Natural killer cell (primary cell): Measurements from ENCODE around the gene TGM3. TPM values are rescaled to one million over a fixed set of nuclear protein-coding genes. Genes with fewer than 3 reads are reported as not detected.

Source experiments
- ATAC-seq, 3 donors: fragments of 150-1000 bp in 2 of 3; fragments of 200-7000 bp in 1 of 3; cut with Tn5 transposase; 1 replicate in 1 of 3; 2 replicates in 2 of 3; pipeline ENCODE4 v1.10.0; 2021; ENCODE audit warnings: mild to moderate bottlenecking in 2 of 3, moderate library complexity in 2 of 3
- DNase-seq, 2 donors: peaks; one replicate each; pipeline versions ENCODE4 v3.0.0 to v3.0.0-alpha.2; 2013 to 2021; ENCODE audit warnings: mixed read lengths in 1 of 2
- H3K27ac ChIP-seq: one replicate; pipeline ENCODE4 v1.5.1; 2013; ENCODE audit warnings: mild to moderate bottlenecking, low read length
- H3K27me3 ChIP-seq: one replicate; pipeline ENCODE4 v1.6.1; 2013; ENCODE audit warnings: low read length; ENCODE audit not compliant: control insufficient read depth, insufficient read depth
- H3K36me3 ChIP-seq: one replicate; pipeline ENCODE4 v1.6.1; 2013; ENCODE audit warnings: low read length; ENCODE audit not compliant: control insufficient read depth, insufficient read depth
- H3K4me1 ChIP-seq: one replicate; pipeline ENCODE4 v1.6.1; 2013; ENCODE audit warnings: low read length; ENCODE audit not compliant: control insufficient read depth, insufficient read depth
- H3K4me3 ChIP-seq: one replicate; pipeline ENCODE4 v1.5.1; 2013; ENCODE audit warnings: low read length
- H3K9me3 ChIP-seq: one replicate; pipeline ENCODE4 v1.6.1; 2013; ENCODE audit warnings: low read length; ENCODE audit not compliant: control insufficient read depth, insufficient read depth
- H3K27ac Mint-ChIP-seq, 2 donors: one replicate each; pipeline ENCODE4 v1.8.0; 2022; ENCODE audit warnings: mild to moderate bottlenecking in 2 of 2, mixed read lengths in 2 of 2, moderate library complexity in 1 of 2
- H3K27me3 Mint-ChIP-seq, 2 donors: one replicate each; pipeline ENCODE4 v1.8.0; 2022; ENCODE audit warnings: low read depth in 2 of 2, mixed read lengths in 2 of 2
- H3K36me3 Mint-ChIP-seq: one replicate; pipeline ENCODE4 v1.8.0; 2022; ENCODE audit warnings: mixed read lengths
- H3K4me1 Mint-ChIP-seq, 2 donors: one replicate each; pipeline ENCODE4 v1.8.0; 2022; ENCODE audit warnings: mixed read lengths in 2 of 2
- H3K4me3 Mint-ChIP-seq: one replicate; pipeline ENCODE4 v1.8.0; 2022; ENCODE audit warnings: mild to moderate bottlenecking, moderate library complexity, mixed read lengths
- H3K9me3 Mint-ChIP-seq, 2 donors: one replicate each; pipeline ENCODE4 v1.8.0; 2022; ENCODE audit warnings: mixed read lengths in 2 of 2
- WGBS: methylation state at CpG from one replicate; pipeline ENCODE4 v1.1.7; 2013; ENCODE audit warnings: missing lambda C conversion rate; ENCODE audit not compliant: insufficient coverage; 5-methylcytosine and 5-hydroxymethylcytosine counted together
- intact Hi-C: fragments of 100-400 bp; cut with micrococcal nuclease; formaldehyde crosslinking; loops from one replicate; pipeline ENCODE4 v1.14.2; 2022
- total RNA-seq, 4 donors: library from RNA; stranded (reverse); fragments of 120-200 nt in 1 of 4; gene quantifications; one replicate each; pipeline versions ENCODE4 v1.2.3 to v1.2.4, GENCODE V29; 2013 to 2022
- TF ChIP-seq, protein P1 (sequence below): fragments of 200-600 bp; IDR thresholded peaks from one replicate; pipeline ENCODE4 v1.8.0; 2022; ENCODE audit warnings: antibody characterized with exemption

TGM3 gene
- total RNA-seq, 3 donors from 2014 or later (not counting 1 experiment from before 2014, with no cell fraction given) = not detected

DNA sequence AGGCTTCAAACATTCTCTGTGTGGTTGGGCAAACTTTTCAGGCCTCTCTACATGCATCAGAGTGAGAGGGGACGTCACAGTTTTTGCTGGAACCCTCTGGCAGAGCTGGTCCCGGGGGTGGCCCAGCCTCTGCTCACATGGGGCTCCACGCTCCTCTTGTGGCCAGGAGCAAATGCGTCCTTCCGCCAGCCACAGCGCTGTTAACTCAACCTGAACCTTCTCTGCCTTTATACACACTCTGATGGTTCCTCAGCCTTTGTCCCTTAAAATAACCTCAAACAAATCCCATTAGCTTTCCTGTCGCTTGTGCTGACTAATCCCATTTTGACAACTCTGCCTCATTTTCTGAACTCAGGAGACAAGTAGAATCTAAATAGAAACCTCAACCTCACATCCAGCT, 45.5 kb downstream of the TGM3 start:
- no peak overlapping the region for H3K27ac Mint-ChIP-seq
- Histone ChIP-seq H3K4me3 (no peak overlapping the region), H3K9me3 (no peaks in the 10 kb centered on the region), H3K36me3 (no peaks in the 10 kb centered on the region), H3K27me3 (no peaks in the 10 kb centered on the region), H3K27ac (no peak overlapping the region), H3K4me1 (no peaks in the 10 kb centered on the region)
- TF ChIP-seq, protein P1, sequence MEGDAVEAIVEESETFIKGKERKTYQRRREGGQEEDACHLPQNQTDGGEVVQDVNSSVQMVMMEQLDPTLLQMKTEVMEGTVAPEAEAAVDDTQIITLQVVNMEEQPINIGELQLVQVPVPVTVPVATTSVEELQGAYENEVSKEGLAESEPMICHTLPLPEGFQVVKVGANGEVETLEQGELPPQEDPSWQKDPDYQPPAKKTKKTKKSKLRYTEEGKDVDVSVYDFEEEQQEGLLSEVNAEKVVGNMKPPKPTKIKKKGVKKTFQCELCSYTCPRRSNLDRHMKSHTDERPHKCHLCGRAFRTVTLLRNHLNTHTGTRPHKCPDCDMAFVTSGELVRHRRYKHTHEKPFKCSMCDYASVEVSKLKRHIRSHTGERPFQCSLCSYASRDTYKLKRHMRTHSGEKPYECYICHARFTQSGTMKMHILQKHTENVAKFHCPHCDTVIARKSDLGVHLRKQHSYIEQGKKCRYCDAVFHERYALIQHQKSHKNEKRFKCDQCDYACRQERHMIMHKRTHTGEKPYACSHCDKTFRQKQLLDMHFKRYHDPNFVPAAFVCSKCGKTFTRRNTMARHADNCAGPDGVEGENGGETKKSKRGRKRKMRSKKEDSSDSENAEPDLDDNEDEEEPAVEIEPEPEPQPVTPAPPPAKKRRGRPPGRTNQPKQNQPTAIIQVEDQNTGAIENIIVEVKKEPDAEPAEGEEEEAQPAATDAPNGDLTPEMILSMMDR = no peak
- no peak for ATAC-seq
- no peak overlapping the region for H3K4me3 Mint-ChIP-seq
- no peaks in the 10 kb centered on the region for H3K4me1 Mint-ChIP-seq
- intact Hi-C loops = no loop called here
- H3K27me3 Mint-ChIP-seq = peaks cover 0 to 16% of the 10 kb centered on the region in 2 donors
- WGBS = 84% methylated on average over 7 of the region's 7 CpGs
- no peak for DNase-seq
- H3K9me3 Mint-ChIP-seq = no peaks in the 10 kb centered on the region
- no peaks in the 10 kb centered on the region for H3K36me3 Mint-ChIP-seq

DNA sequence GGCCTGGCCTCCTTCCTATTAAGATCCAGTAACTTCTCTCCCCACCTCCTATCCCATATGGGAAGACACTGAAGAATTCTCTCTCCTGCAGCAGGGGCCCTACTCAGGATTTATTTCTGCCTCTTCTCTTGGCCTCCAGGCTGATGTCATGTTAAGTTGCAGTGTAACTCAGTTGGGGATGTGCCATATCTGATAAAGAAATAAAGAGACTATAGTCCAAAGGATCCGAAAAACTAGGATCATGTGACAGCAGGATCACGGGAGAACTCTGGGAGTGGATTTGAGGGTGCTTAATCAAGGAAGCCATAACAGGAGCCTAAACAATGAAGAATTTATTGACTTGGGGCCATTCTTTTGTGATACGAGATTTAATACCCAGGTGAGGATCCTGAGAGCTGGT, 46.4 kb downstream of the TGM3 start:
- no peak overlapping the region for H3K27ac ChIP-seq
- no peaks in the 10 kb centered on the region for H3K36me3 Mint-ChIP-seq
- DNase-seq = no peak
- no peak overlapping the region for H3K4me3 ChIP-seq
- H3K27ac Mint-ChIP-seq = no peak overlapping the region
- H3K4me3 Mint-ChIP-seq = no peak overlapping the region
- no peaks in the 10 kb centered on the region for H3K9me3 ChIP-seq
- WGBS = 95% methylated on average over 3 of the region's 3 CpGs
- no peaks in the 10 kb centered on the region for H3K36me3 ChIP-seq
- peaks cover 0 to 17% of the 10 kb centered on the region in 2 donors for H3K27me3 Mint-ChIP-seq
- no peaks in the 10 kb centered on the region for H3K4me1 ChIP-seq
- intact Hi-C loops = no loop called here
- no peak for ATAC-seq
- TF ChIP-seq, protein P1 = no peak
- H3K27me3 ChIP-seq = peaks cover 3% of the 10 kb centered on the region
- H3K4me1 Mint-ChIP-seq = no peaks in the 10 kb centered on the region
- no peaks in the 10 kb centered on the region for H3K9me3 Mint-ChIP-seq

DNA sequence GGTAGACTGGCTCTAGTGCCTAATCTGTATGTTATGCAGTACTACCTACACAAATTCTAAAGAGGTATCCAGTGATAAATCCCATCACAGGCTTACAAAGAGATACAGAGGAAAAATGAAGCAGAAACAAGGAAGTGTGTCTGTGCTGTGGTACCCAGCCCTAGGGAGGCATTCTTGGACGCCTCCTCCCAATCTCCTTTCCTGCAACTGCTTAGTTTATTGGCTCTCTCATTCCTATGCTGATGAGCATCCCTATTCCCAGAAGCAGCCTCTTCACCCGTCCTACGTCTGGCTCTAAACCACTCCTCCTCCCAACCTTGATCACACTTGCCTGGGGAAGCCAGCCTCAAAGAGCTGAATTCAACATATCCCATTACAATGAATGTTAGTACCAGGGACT, 50.4 kb downstream of the TGM3 start:
- intact Hi-C loops = no loop called here
- TF ChIP-seq, protein P1 = no peak
- H3K9me3 ChIP-seq = no peaks in the 10 kb centered on the region
- Mint-ChIP-seq H3K27ac (no peak overlapping the region), H3K9me3 (no peaks in the 10 kb centered on the region), H3K4me1 (no peaks in the 10 kb centered on the region), H3K36me3 (no peaks in the 10 kb centered on the region), H3K27me3 (peaks cover 20% of the 10 kb centered on the region in 2 donors), H3K4me3 (no peak overlapping the region)
- WGBS = 54% methylated on average over 3 of the region's 3 CpGs
- ATAC-seq (no peak), DNase-seq (no peak)
- no peaks in the 10 kb centered on the region for H3K4me1 ChIP-seq
- no peak overlapping the region for H3K27ac ChIP-seq
- H3K4me3 ChIP-seq = no peak overlapping the region
- H3K36me3 ChIP-seq = no peaks in the 10 kb centered on the region
- peaks cover 3% of the 10 kb centered on the region for H3K27me3 ChIP-seq

DNA sequence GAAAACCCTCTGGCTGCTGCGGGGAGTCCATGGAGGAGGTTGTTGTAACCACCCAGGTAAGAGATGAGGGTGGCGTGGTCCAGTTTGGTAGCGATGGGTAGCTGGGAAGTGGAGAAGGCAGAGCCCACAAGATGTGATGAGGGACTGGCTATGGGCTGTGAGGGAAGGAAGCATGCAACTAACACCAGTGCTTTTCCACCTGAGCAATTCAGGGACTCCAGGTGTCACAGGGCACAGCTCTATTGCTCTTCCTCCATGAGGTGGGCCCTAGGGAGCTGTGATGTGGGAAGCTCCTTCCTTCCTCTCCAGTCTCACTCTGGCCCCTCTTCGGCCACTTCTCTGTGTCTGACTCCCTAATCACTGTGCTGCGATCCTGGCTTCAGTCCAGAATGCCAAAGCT, 52.5 kb downstream of the TGM3 start:
- DNase-seq = no peak
- Mint-ChIP-seq H3K4me3 (no peak overlapping the region), H3K27me3 (peaks cover 22 to 26% of the 10 kb centered on the region in 2 donors), H3K4me1 (no peaks in the 10 kb centered on the region), H3K9me3 (no peaks in the 10 kb centered on the region), H3K27ac (no peak overlapping the region), H3K36me3 (no peaks in the 10 kb centered on the region)
- ATAC-seq = no peak
- intact Hi-C loops = no loop called here
- Histone ChIP-seq H3K4me3 (no peak overlapping the region), H3K9me3 (no peaks in the 10 kb centered on the region), H3K27me3 (peaks cover 3% of the 10 kb centered on the region), H3K36me3 (no peaks in the 10 kb centered on the region), H3K27ac (no peak overlapping the region), H3K4me1 (peaks cover 4% of the 10 kb centered on the region)
- 90% methylated on average over 5 of the region's 5 CpGs for WGBS
- TF ChIP-seq, protein P1 = no peak
